PC-3 (cell line): ENCODE results near the gene NFIC.

ENCODE experiments used
- EZH2 ChIP-seq: fragments of 300-600 bp; sonication (generic); IDR thresholded peaks from one replicate; pipeline ENCODE4 v1.6.1; 2017; ENCODE audit warnings: antibody characterized with exemption, mild to moderate bottlenecking, low read length; ENCODE audit not compliant: unreplicated experiment
- TF ChIP-seq, protein P1 (sequence below): fragments of 300-600 bp; sonication (generic); conservative IDR thresholded peaks from 2 replicates; pipeline ENCODE4 v1.5.1; 2017; ENCODE audit warnings: antibody characterized with exemption, low read depth, mild to moderate bottlenecking, low read length

DNA sequence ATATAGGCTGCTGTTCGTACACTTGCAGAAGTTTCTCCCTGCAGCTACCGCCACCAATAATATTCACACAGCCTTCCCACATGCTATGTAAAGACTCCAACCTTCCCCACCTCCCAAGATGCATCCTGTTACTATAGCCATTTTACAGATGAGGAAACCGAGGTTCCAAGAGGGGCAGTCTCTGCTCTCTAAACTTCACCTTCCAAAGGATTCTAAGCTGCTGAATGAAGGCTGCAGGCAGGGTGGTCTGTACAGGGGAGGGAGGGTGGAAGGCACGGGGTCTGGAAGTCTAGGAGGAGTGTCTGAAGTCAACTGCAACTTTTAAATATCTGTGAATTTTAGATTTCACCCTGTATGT, 1.9 kb upstream of the NFIC start:
- TF ChIP-seq, protein P1, sequence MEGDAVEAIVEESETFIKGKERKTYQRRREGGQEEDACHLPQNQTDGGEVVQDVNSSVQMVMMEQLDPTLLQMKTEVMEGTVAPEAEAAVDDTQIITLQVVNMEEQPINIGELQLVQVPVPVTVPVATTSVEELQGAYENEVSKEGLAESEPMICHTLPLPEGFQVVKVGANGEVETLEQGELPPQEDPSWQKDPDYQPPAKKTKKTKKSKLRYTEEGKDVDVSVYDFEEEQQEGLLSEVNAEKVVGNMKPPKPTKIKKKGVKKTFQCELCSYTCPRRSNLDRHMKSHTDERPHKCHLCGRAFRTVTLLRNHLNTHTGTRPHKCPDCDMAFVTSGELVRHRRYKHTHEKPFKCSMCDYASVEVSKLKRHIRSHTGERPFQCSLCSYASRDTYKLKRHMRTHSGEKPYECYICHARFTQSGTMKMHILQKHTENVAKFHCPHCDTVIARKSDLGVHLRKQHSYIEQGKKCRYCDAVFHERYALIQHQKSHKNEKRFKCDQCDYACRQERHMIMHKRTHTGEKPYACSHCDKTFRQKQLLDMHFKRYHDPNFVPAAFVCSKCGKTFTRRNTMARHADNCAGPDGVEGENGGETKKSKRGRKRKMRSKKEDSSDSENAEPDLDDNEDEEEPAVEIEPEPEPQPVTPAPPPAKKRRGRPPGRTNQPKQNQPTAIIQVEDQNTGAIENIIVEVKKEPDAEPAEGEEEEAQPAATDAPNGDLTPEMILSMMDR: no peak
- no peak for TF ChIP-seq EZH2
